CD4-positive, alpha-beta T cell treated with Interleukin-1 beta for 1 hour (primary cell): ENCODE measurements around the gene MEIS1.
"Not testable (repeated sequence)": the region's sequence is repeated elsewhere in the genome, so short reads cannot be mapped to it uniquely, and the experiment has no call there.

Experiments used
- DNase-seq, 2 donors: peaks; one replicate each; pipeline ENCODE4 v3.0.0-alpha.2; 2020 to 2022

The MEIS1 gene

DNA sequence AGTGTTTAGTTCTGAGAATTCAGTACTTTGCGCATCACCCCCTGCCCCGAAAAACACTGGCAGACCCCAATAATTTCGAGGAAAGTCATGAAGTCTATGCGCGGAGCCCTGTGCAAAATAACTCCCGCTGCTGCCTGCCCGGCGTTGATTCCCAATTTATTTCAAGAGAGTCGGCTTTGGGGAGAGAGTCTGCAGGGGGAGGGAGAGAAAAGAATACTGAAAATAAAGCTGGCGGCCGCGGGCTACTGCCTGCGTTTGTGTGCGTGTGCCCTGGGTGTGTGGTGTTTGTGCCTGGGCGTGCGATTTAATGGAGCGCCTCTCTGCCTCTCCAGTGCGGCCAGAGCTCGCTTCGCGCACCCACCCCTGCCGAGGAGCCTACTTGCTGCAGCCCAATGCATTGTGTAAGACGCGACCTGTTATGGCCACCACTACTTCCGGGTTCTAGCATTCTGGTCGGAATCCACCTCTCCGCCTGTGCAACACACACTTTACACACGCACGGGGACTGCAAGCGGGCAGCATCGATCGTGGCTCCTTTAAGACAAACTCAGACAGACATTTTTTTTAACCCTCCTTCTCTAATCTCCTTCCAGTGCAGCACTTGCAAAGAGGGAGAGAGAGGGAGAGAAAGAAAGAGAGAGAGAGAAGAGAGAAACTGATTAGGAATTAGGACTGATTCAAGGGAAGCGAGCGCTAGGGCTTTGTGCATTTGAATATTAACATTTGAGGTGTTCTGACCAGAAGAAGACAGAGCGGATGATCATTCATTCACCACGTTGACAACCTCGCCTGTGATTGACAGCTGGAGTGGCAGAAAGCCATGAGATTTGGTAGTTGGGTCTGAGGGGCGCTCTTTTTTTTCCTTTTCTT, at the start of gene MEIS1:
Gene MEIS1 (plus strand): TSS at position 447 of the 870 bp plus-strand sequence. CDS start 732 bp downstream, outside the sequence.
- peak; percentile 24 to 58 for DNase-seq

DNA sequence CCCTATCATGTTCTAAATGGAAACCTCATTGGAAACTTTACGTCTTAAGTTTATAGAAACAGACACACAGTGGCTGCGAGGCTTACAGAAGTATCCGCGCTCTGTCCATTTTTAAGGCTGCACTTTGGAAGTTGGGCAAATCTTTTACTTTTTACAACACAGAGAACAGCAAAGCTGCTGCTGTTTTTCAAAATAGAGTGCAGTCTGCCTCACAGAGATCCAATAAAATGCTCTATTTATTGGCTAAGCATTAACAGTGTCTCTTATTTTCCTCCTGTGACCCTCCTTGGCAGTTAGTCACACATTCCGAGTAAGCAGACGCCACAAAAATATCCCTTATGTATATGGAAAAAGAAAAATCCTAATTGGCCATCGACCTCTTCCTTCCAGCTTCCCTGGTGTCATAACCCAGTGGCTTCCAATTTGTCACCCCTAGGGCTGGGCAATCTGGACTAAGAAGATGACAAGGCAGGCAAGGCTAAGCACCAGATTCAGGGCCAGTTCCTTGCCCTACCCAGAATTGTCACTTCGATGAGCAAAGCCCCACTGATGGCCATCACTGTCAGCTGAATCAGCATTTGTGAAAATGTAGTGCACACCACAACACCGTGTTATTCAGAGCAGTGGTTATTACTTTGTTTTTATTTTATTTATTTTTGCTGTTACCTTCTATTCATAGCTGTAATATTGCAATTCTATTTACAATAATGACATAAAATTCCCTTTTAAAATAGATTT, 47.7 kb upstream of the MEIS1 start:
- DNase-seq: no peak

DNA sequence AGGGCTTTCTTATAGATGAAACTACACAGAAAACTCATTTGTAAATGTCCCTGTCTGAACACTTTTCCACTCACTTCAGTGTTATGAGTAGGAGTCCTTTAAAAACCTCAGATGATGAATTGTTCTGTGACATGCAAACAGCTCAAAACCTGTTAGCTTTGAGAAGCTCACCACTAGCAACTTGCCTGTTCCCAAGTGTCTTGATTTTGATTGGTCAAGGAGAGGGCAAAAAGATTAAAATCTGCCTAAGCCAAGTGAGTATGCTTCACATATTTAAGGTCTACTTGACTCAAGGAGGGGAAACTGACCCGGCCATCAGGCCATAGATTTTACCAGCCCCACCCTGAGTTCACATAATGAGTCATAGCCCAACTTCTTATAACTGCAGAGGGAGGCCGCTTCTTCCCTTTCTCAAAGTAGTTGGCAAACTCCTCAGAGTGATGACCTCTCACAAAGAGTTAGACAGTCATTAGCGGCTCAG, 45.2 kb upstream of the MEIS1 start:
- no peak for DNase-seq

DNA sequence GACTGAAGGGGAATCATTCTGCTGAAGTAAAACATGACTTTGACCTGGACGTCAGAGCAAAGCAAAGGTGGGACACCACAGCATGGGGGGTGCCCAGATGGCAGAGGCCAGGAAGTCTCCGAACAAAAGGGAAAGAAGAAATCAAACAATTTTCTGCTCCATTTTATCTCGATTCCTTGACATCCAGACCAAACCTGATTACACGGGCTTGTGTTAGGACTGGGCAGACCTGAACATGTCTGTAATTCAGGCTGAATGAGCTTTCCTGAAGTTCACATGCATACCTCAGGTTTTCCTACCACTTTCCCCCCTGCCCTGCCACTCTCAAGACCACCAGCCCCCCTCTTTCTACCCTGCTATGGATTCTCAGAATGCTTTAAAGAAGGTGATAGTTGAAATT, 44.8 kb upstream of the MEIS1 start:
- no peak for DNase-seq

GRCh38 chr2:66390811-66391210, 44.1 kb upstream of the MEIS1 start:
- no peak for DNase-seq

DNA sequence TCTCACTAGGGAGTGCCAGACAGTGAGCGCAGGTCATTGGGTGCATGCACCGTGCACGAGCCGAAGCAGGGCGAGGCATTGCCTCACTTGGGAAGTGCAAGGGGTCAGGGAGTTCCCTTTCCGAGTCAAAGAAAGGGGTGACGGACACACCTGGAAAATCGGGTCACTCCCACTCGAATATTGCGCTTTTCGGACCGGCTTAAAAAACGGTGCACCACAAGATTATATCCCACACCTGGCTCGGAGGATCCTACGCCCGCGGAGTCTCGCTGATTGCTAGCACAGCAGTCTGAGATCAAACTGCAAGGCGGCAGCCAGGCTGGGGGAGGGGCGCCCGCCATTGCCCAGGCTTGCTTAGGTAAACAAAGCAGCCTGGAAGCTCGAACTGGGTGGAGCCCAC, 43.7 kb upstream of the MEIS1 start:
- DNase-seq: not testable (repeated sequence)

DNA sequence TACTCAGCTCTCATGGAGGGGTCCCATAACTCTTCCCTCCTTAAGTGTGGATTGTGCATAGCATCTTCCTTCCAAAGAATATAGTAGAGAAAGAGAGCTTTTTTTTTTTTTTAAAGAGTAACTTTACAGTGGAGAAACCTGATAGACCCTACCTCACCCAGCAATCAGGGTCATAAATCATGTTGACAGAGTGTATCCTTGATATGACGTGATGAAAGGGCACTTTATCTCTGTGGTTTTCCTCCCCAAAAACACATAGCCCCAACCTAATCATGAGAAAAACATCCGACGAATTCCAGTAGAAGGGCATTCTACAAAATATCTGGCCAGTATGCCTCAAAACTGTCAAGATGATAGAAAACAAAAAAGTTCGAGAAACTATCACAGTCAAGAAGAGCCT, 29.5 kb upstream of the MEIS1 start:
- no peak for DNase-seq

DNA sequence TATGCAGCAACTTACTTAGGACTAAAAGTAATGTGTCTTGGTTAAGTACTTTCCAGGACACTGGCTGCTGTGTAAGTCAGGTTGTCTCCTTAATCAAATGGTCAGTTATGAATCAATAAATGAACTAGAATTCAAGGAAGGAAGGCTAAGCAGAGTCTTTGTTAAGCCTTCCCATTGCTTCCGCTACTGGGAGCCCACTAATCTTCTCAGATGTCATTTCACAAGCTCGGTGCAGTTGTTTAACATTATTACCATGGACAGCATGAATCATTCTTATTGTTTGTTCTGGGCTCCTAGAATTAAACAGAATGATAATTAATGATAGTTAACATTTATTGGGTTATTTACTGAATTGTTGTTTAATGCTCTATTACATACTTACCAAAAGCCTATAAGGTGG, 26.0 kb upstream of the MEIS1 start:
- no peak for DNase-seq

GRCh38 chr2:66412874-66413273, 22.1 kb upstream of the MEIS1 start:
- no peak for DNase-seq

- no peak for DNase-seq
These were observed 20.0 kb upstream of the MEIS1 start for GRCh38 chr2:66414896-66415295.

GRCh38 chr2:66418381-66418780, 16.5 kb upstream of the MEIS1 start:
- no peak for DNase-seq

DNA sequence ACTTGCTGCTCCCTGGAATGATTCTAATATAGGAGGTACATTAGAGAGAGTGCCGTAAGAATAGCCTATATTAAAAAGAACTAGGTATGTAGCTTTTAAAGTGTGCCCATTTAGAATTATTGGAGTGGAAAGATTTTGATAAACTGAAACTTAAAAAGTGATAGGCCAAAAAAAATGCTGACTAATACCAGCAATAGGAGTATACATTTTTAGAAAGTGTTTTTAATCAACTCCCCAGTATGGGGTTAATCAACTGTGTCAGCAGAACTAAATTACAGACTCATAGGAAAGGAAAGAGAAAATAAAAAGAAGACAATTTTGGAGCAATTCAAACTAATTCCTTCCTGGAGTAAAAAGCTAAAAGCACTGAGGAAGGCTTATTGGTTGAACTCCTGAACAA, 13.3 kb upstream of the MEIS1 start:
- no peak for DNase-seq

- no peak for DNase-seq
These were observed 11.4 kb upstream of the MEIS1 start for GRCh38 chr2:66423391-66424124.

- DNase-seq: no peak
These were observed 8.4 kb upstream of the MEIS1 start for GRCh38 chr2:66426244-66427111.

DNA sequence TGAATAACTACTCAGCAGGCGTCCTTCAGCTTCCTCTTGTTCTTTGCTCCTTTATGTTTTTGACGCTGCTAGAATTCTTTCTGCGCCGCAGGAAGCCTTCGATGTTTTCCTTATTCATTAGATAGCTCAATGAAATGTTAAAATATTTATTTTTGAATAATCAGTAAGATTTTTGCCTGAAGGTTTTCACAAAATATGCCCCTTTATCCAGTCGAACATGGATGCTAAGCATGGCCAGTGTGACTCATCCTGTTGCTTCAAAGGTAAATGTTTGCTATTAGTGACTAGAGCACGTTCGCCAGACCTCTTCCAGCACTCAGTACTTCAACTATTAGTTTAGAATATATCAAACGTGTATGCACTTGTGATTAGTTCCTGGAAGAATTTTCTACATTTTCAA, 7.6 kb upstream of the MEIS1 start:
- DNase-seq: no peak

GRCh38 chr2:66428986-66429612, 5.8 kb upstream of the MEIS1 start:
- no peak for DNase-seq

- no peak for DNase-seq
These were observed 5.0 kb upstream of the MEIS1 start for GRCh38 chr2:66429693-66430504.

GRCh38 chr2:66430505-66431273, 4.2 kb upstream of the MEIS1 start:
- no peak for DNase-seq

GRCh38 chr2:66431274-66431642, 3.7 kb upstream of the MEIS1 start:
- no peak for DNase-seq
